ENCODE measurements around the gene TRIM47.
"Not testable (repeated sequence)": the region's sequence is repeated elsewhere in the genome, so short reads cannot be mapped to it uniquely, and the experiment has no call there.

Gene TRIM47

GRCh38 chr17:75873587-75874322 lies 4.6 kb downstream of the TRIM47 start:
- intact Hi-C loops (cut with DNase I) = no loop called here
- no peak for DNase-seq

- intact Hi-C loops (cut with DNase I) = no loop called here
- DNase-seq = peak in 5 of 10 donors; percentile 42 to 88 (median 79)
These were observed 5.7 kb downstream of the TRIM47 start for GRCh38 chr17:75872434-75873351.

DNA sequence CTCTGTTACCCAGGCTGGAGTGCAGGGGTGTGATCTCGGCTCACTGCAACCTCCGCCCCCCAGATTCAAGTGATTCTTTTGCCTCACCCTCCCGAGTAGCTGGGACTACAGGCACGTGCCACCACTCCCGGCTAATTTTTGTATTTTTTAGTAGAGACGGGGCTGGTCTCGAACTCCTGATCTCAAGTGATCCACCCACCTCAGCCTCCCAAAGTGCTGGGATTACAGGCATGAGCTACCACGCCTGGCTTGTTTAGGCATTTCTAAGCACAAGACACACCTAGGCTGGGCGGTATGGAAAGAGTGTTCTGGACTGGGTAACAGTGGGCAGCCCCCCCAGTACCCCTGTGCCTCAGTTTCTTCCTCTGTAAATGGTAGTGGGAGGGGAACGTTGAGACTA lies 8.2 kb downstream of the TRIM47 start:
- DNase-seq; intact Hi-C loops (cut with DNase I): not testable (repeated sequence)

GRCh38 chr17:75869282-75870141 lies 8.9 kb downstream of the TRIM47 start:
- DNase-seq = peak in 9 of 10 donors; percentile 50 to 94 (median 74)
- intact Hi-C loops (cut with DNase I) = no loop called here

GRCh38 chr17:75868730-75869281 lies 9.6 kb downstream of the TRIM47 start:
- DNase-seq; intact Hi-C loops (cut with DNase I): not testable (repeated sequence)

DNA sequence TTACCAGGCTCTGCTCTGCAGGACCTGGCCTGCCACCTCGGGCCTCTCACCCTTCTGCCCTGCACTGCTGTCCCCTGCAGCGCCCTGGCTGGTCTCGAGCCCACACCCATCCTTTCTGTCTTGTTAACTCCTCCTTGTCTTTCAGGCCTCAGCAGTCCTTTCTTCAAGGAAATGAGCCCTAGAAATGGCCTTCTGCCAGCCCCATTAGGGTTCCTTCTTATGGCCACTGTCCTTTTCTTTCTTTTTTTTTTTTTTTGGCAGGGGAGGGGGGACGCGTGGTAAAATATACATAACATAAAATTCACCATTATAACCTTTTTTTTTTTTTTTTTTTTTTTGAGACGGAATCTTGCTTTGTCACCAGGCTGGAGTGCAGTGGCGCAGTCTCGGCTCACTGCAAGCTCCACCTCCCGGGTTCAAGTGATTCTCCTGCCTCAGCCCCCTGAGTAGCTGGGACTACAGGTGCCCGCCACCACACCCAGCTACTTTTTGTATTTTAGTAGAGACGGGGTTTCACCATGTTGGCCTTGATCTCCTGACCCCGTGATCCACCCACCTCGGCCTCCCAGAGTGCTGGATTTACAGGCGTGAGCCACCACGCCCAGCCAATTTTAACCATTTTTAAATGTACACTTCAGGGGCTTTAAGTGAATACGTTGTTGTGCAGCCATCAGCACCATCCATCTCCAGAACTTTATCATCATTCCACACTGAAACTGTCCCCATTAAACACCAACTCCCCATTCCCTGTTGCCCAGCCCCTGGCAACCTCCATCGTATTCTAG lies 12.8 kb downstream of the TRIM47 start:
- not testable (repeated sequence) for DNase-seq

DNA sequence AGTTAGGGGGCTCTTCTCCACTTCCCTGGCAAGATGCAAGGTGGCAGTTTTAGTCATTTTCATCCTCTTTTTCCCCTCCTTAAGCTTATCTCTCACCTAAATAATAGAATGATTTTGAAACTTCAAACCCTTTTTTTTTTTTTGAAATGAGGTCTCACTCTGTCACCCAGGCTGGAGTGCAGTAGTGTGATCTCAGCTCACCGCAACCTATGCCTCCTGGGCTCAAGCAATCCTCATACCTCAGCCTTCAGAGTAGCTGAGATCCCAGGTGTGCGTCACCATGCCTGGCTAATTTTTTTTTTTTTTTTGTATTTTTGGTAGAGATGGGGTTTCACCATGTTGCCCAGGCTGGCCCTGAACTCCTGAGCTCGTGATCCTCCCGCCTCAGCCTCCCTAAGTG lies 13.5 kb downstream of the TRIM47 start:
- intact Hi-C loops (cut with DNase I) = not testable (repeated sequence)

More for the DNA sequence above, 12.8 kb downstream of the TRIM47 start:
- intact Hi-C loops (cut with DNase I) = not testable (repeated sequence)

DNA sequence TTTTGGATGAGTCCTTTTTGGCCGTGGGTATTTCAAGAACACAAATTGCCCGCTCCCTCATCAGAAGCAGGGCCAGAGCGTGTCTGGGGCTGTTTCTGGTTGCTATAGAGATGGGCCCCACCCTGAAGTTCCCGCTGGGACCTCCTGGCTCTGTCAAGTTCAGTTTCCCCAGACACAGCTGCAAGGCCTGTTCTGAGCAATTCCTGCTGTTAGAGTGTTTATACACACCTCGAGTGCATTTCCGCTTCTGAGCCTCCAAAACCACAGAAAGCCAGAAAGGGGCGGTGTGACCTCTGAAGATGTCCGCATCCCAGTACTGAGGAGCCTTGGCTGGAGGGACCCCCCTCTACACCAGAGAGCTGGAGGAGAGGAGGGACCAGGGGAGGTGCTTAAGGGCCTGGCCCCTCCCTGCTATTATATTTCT lies 13.9 kb downstream of the TRIM47 start:
- intact Hi-C loops (cut with DNase I) = no loop called here
- DNase-seq = no peak

More for the DNA sequence above, 13.5 kb downstream of the TRIM47 start:
- not testable (repeated sequence) for DNase-seq

DNA sequence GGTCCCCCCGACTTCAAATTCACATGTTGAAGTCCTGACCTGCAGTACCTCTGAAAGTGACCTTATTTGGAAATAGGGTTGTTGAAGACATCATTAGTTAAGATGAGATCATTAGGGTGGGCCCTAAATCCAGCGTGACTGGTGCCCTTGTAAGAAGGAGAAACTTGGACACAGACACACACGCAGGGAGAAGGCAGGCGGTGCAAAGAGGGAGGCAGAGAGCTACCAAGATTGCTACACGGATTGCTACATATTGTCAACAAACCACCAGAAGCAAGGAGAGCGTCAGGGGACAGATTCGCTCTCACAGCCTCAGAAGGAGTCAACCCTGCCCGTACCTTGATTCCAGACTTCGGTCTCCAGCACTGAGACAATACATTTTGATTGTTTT lies 16.5 kb downstream of the TRIM47 start:
- intact Hi-C loops (cut with DNase I) = no loop called here
- DNase-seq = no peak

DNA sequence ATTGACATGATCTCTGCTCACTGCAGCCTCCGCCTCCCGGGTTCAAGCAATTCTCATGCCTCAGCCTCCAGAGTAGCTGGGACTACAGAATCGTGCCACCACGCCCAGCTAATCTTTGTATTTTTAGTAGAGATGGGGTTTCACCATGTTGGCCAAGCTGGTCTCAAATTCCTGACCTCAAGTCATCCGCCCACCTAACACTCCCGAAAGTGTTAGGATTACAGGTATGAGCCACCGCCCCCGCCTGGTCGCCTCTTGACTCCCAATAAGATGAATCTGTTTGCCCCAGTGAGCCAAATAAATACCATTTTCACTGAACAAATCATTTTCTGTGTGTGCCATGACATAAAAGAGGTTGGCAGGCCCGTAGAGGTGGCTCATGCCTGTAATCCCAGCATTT lies 19.0 kb downstream of the TRIM47 start:
- DNase-seq = not testable (repeated sequence)
- intact Hi-C loops (cut with DNase I) = loop anchor here (2.0 to 5.0 kb wide), 2 partner anchors 17 to 38 kb away; partner anchors contain the start of gene TRIM65

DNA sequence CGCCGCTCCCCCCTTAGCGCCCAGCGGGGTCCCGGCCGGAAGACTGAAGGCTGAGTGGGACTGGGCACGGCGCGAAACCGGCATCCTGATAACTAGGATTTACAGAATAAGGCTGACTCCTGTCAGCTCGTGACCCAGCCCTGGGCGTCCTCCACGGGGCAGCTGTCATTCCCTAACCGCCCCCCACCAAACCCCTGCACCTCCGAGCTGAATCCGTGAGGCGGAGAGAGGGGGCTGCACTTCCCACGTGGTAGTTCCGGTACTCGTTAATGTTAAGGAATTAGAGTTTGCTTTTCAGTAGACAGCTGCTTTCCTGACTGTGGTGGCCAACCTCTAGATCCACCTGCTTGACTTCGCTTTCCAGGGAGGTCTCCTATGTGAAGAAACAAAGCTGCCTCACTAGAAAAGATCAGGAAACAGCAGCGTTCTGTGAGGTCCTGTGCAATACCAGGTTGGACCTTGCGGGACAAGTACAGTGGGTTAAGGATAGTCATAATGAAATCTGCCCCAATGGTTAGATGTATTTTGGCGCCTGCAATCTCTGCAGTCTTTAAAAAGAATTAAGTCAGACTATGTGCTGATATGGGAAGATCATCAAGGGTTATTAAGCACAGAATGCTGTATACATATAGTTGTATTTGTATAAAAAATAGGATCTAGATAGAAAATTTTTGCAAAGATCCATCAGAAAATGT lies 22.2 kb downstream of the TRIM47 start:
- intact Hi-C loops (cut with DNase I) = loop anchor here (5.0 kb wide), 1 partner anchor 41 kb away; the partner anchor contains the start of gene TRIM65

GRCh38 chr17:75855310-75856061 lies 22.9 kb downstream of the TRIM47 start, which contains the start of gene WBP2:
WBP2 (minus strand) TSS chr17:75855335; CDS start chr17:75855297, 38 bp downstream.
- intact Hi-C loops (cut with DNase I) = loop anchor here (5.0 kb wide), 1 partner anchor 42 kb away; the partner anchor contains the start of gene TRIM65
- peak; percentile 96 to 100 (median 98) for DNase-seq

More for the DNA sequence above, 22.2 kb downstream of the TRIM47 start:
- DNase-seq = peak in 2 of 10 donors; percentile 59 to 87

- intact Hi-C loops (cut with DNase I) = loop anchor here (5.0 kb wide), 2 partner anchors 42 to 68 kb away; partner anchors contain the start of gene TRIM65
These were observed 23.5 kb downstream of the TRIM47 start for GRCh38 chr17:75854881-75855309.

GRCh38 chr17:75854101-75854748 lies 24.2 kb downstream of the TRIM47 start:
- intact Hi-C loops (cut with DNase I) = loop anchor here (5.0 kb wide), 1 partner anchor 67 kb away; no protein-coding TSS in a partner anchor
- peak in 1 of 10 donors; percentile 64 for DNase-seq

More at GRCh38 chr17:75854881-75855309, 23.5 kb downstream of the TRIM47 start:
- DNase-seq = no peak

- intact Hi-C loops (cut with DNase I) = loop anchor here (5.0 kb wide), 1 partner anchor 66 kb away; no protein-coding TSS in a partner anchor
- DNase-seq = no peak
These were observed 24.9 kb downstream of the TRIM47 start for GRCh38 chr17:75853433-75853832.

GRCh38 chr17:75851693-75851991 lies 26.7 kb downstream of the TRIM47 start:
- intact Hi-C loops (cut with DNase I) = loop anchor here (5.0 kb wide), 1 partner anchor 64 kb away; no protein-coding TSS in a partner anchor
- DNase-seq = peak in 1 of 10 donors; percentile 88
